Transverse colon (tissue), 4 donors: ENCODE measurements around the gene ZNF74. TPM values are rescaled to one million over a fixed set of nuclear protein-coding genes. Genes with fewer than 3 reads are reported as not detected.
"Not testable (repeated sequence)": the region's sequence is repeated elsewhere in the genome, so short reads cannot be mapped to it uniquely, and the experiment has no call there.

Experiments
- DNase-seq: peaks from one replicate; pipeline ENCODE4 v3.0.0-alpha.2; 2019
- H3K27ac ChIP-seq, 4 donors: fragments of 200-600 bp; sonication (generic); 2 replicates each; pipeline ENCODE4 v1.5.1; 2016 to 2018; ENCODE audit warnings: inconsistent platforms in 4 of 4
- H3K27me3 ChIP-seq: fragments of 200-600 bp; sonication (generic); 2 replicates; pipeline ENCODE4 v1.5.1; 2017; ENCODE audit warnings: inconsistent platforms
- H3K36me3 ChIP-seq, 4 donors: fragments of 200-600 bp; sonication (generic); 2 replicates each; pipeline ENCODE4 v1.5.1; 2017 to 2019; ENCODE audit warnings: inconsistent platforms in 4 of 4
- H3K4me1 ChIP-seq, 4 donors: fragments of 200-600 bp; sonication (generic); 2 replicates each; pipeline ENCODE4 v1.5.1; 2017 to 2020; ENCODE audit warnings: inconsistent platforms in 4 of 4
- H3K4me3 ChIP-seq, 4 donors: fragments of 200-600 bp; sonication (generic); 1 replicate in 1 of 4; 2 replicates in 3 of 4; pipeline versions ENCODE4 v1.5.1 to v1.6.1; 2017 to 2019; ENCODE audit warnings: inconsistent platforms in 4 of 4
- H3K9me3 ChIP-seq, 2 donors: fragments of 200-600 bp; sonication (generic); 2 replicates each; pipeline ENCODE4 v1.5.1; 2017 to 2019; ENCODE audit warnings: inconsistent platforms in 2 of 2
- EP300 ChIP-seq: sonication (generic); formaldehyde crosslinking; IDR thresholded peaks from one replicate; pipeline ENCODE4 v1.6.1; 2017; ENCODE audit warnings: antibody characterized with exemption, low read depth
- POLR2A ChIP-seq: fragments of 450-650 bp; IDR thresholded peaks from one replicate; pipeline ENCODE4 v1.6.1; 2016; ENCODE audit warnings: antibody characterized with exemption, mild to moderate bottlenecking, moderate library complexity
- POLR2AphosphoS5 ChIP-seq, 3 donors: sonication (generic); formaldehyde crosslinking; IDR thresholded peaks; one replicate each; pipeline ENCODE4 v1.6.1; 2016; ENCODE audit warnings: antibody characterized with exemption in 3 of 3
- WGBS, 2 donors: methylation state at CpG; one replicate each; pipeline ENCODE4 v1.1.5; 2018; ENCODE audit warnings: low coverage in 1 of 2; 5-methylcytosine and 5-hydroxymethylcytosine counted together
- in situ Hi-C, 4 donors: fragments of 200-750 bp; cut with MboI; loops; one replicate each; pipeline versions ENCODE4 v1.15.0 to v1.15.1; 2017; ENCODE audit warnings: low sequenced_read_pairs in 3 of 4, low pct_ligation_motif_present in 1 of 4, low pct_unique_long_range_greater_than_20kb in 1 of 4
- intact Hi-C: fragments of 100-400 bp; cut with DNase I; formaldehyde crosslinking; loops from one replicate; pipeline ENCODE4 v1.15.1; 2023; ENCODE audit warnings: low total_unique reads
- total RNA-seq, 4 donors: library from RNA; depleted of rRNA; stranded (reverse); fragments of >200 nt; gene quantifications; one replicate each; pipeline ENCODE4 v1.1.0, GENCODE V29; 2016
- TF ChIP-seq, protein P1 (sequence below), 5 experiments: fragments of 200-600 bp in 3 of 5; fragments of 450-650 bp in 2 of 5; sonication (generic) in 3 of 5; IDR thresholded peaks; 1 replicate in 2 of 5; 2 replicates in 3 of 5; pipeline ENCODE4 v1.5.1; 2016 to 2017; ENCODE audit warnings: antibody characterized with exemption in 5 of 5, inconsistent platforms in 3 of 5, mild to moderate bottlenecking in 2 of 5, moderate library complexity in 1 of 5

ZNF74 gene
- total RNA-seq, 4 donors from 2014 or later = 1.9 to 11.5 (median 6.6) TPM

GRCh38 chr22:20414450-20414849 is 20.5 kb downstream of the ZNF74 start:
- DNase-seq = no peak
- TF ChIP-seq POLR2A (no peak), POLR2AphosphoS5 (IDR thresholded peaks at IDR 0.05) (no peak), EP300 (no peak)
- TF ChIP-seq, protein P1, sequence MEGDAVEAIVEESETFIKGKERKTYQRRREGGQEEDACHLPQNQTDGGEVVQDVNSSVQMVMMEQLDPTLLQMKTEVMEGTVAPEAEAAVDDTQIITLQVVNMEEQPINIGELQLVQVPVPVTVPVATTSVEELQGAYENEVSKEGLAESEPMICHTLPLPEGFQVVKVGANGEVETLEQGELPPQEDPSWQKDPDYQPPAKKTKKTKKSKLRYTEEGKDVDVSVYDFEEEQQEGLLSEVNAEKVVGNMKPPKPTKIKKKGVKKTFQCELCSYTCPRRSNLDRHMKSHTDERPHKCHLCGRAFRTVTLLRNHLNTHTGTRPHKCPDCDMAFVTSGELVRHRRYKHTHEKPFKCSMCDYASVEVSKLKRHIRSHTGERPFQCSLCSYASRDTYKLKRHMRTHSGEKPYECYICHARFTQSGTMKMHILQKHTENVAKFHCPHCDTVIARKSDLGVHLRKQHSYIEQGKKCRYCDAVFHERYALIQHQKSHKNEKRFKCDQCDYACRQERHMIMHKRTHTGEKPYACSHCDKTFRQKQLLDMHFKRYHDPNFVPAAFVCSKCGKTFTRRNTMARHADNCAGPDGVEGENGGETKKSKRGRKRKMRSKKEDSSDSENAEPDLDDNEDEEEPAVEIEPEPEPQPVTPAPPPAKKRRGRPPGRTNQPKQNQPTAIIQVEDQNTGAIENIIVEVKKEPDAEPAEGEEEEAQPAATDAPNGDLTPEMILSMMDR (IDR thresholded peaks at IDR 0.05) = no peak
- Histone ChIP-seq H3K36me3 (no peaks in the 10 kb centered on the region), H3K4me1 (peaks cover 0 to 5% (median 4%) of the 10 kb centered on the region in 4 donors), H3K9me3 (no peaks in the 10 kb centered on the region), H3K27me3 (no peaks in the 10 kb centered on the region), H3K27ac (no peak overlapping the region), H3K4me3 (no peak overlapping the region)
- WGBS, 2 donors = 58 to 66% methylated on average over 3 of the region's 3 CpGs
- intact Hi-C loops (no loop called here), in situ Hi-C loops (loop anchor here in 1 of 4 donors (5.0 to 25.0 kb wide), 2 partner anchors 38 to 323 kb away; no protein-coding TSS in a partner anchor)

GRCh38 chr22:20415241-20415640 is 21.3 kb downstream of the ZNF74 start:
- in situ Hi-C loops = loop anchor here in 1 of 4 donors (25.0 kb wide), 1 partner anchor 322 kb away; no protein-coding TSS in a partner anchor
- not testable (repeated sequence) for H3K27me3 ChIP-seq, H3K4me1 ChIP-seq, H3K9me3 ChIP-seq, H3K27ac ChIP-seq, DNase-seq, H3K4me3 ChIP-seq, H3K36me3 ChIP-seq
- 91% methylated on average over 3 of the region's 3 CpGs; no CpG with 5 or more reads in 1 of the 2 donors for WGBS, 2 donors
- intact Hi-C loops = loop anchor here (5.0 kb wide), 1 partner anchor 282 kb away; no protein-coding TSS in a partner anchor

GRCh38 chr22:20415699-20416098 is 21.7 kb downstream of the ZNF74 start:
- H3K4me1 ChIP-seq, H3K27me3 ChIP-seq, H3K36me3 ChIP-seq, H3K9me3 ChIP-seq, DNase-seq, H3K27ac ChIP-seq, H3K4me3 ChIP-seq: not testable (repeated sequence)
- intact Hi-C loops = loop anchor here (5.0 kb wide), 1 partner anchor 282 kb away; no protein-coding TSS in a partner anchor
- in situ Hi-C loops = loop anchor here in 1 of 4 donors (25.0 kb wide), 1 partner anchor 322 kb away; no protein-coding TSS in a partner anchor
- 77 to 84% methylated on average over 3 of the region's 3 CpGs for WGBS, 2 donors

DNA sequence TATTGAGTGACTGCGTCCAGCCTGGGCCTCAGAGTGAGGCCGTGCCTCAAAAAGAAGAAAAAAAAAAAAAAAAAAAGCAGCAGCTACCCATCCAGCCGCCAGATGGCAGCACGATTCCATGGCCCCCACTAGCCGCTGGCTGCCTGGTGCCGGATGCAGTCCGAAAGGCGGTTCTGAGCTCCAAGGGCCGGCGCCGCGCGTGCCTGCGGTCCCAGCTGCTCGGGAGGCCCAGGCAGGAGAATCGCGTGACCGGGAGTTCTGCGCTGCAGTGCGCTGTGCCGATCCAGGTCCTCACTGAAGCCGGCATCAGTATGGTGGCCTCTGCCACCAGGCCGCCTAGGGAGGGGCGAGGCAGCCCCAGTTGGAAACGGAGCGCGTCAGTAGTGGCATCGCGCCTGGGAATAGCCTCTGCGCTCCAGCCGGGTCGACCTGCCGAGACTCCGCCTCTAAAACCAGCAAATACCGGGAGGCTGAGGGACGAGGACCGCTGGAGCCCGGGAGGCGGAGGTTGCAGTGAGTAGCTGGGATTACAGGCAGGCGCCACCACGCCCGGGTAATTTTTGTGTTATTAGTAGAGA is 24.3 kb downstream of the ZNF74 start:
- Histone ChIP-seq H3K27me3 (peaks cover 4% of the 10 kb centered on the region), H3K9me3 (no peaks in the 10 kb centered on the region), H3K4me3 (peak overlapping the region in 3 of 4 donors; percentile 4 to 53 (median 28)), H3K27ac (peak overlapping the region in 3 of 4 donors; percentile 29 to 46 (median 43)), H3K4me1 (peaks cover 0 to 13% (median 8%) of the 10 kb centered on the region in 4 donors), H3K36me3 (no peaks in the 10 kb centered on the region)
- WGBS, 2 donors = 15 to 50% methylated on average over 2 to 42 of the region's 42 CpGs
- TF ChIP-seq, protein P1 (IDR thresholded peaks at IDR 0.05) = peak; percentile 83 to 91 (median 83)
- TF ChIP-seq POLR2AphosphoS5 (IDR thresholded peaks at IDR 0.05) = no peak
- in situ Hi-C loops (loop anchor here in 1 of 4 donors (25.0 kb wide), 1 partner anchor 319 kb away; no protein-coding TSS in a partner anchor), intact Hi-C loops (loop anchor here (2.0 to 5.0 kb wide), 3 partner anchors 39 to 279 kb away; partner anchors contain the start of gene KLHL22)
- peak; percentile 79 for DNase-seq

- H3K27ac ChIP-seq = no peak overlapping the region
- no peak overlapping the region for H3K4me3 ChIP-seq
- intact Hi-C loops (loop anchor here (2.0 to 5.0 kb wide), 3 partner anchors 37 to 278 kb away; partner anchors contain the start of gene KLHL22), in situ Hi-C loops (loop anchor here in 1 of 4 donors (25.0 kb wide), 1 partner anchor 318 kb away; no protein-coding TSS in a partner anchor)
- TF ChIP-seq EP300 (no peak), POLR2AphosphoS5 (IDR thresholded peaks at IDR 0.05) (no peak), POLR2A (no peak)
- TF ChIP-seq, protein P1 (IDR thresholded peaks at IDR 0.05) = no peak
- peaks cover 4 to 26% (median 11%) of the 10 kb centered on the region in 4 donors for H3K4me1 ChIP-seq
- DNase-seq = no peak
- WGBS, 2 donors = 78 to 92% methylated on average over 2 of the region's 2 CpGs
- H3K27me3 ChIP-seq = peaks cover 17% of the 10 kb centered on the region
- no peaks in the 10 kb centered on the region for H3K36me3 ChIP-seq
- H3K9me3 ChIP-seq = no peaks in the 10 kb centered on the region
Measured at GRCh38 chr22:20419664-20419951, 25.7 kb downstream of the ZNF74 start.
